ENCODE data around the gene CAPZB. TPM values are rescaled to one million over a fixed set of nuclear protein-coding genes. Genes with fewer than 3 reads are reported as not detected.

The CAPZB gene
- total RNA-seq, 3 donors from 2014 or later, result 112 to 114 (median 113) TPM

DNA sequence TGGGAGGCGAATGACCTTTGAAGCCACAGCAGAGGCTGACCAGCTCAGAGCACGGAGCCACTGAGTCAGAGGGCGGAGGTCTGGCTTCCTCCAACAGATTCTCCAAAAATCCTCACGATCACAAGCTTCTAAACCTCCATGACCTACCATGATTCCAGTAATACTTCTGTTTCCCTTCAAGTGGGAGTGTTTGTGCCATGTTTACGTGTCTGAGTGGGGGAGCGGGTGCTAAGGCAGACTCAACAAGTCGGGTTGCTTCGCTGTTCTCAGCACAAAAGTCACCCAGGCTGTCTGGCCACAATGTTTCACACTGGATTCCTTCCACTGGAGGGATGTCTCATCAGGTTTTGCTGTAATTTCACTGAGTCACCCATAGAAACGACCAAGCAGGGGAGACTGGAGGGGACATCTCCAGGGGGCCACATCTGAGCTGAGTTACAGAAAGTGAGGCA, 87.0 kb downstream of the CAPZB start:
- Histone ChIP-seq H3K4me1 (peaks cover 0 to 7% of the 10 kb centered on the region in 2 donors), H3K4me3 (no peak overlapping the region), H3K27ac (peak overlapping the region in 1 of 2 donors; percentile 14), H3K27me3 (no peaks in the 10 kb centered on the region), H3K9me3 (no peaks in the 10 kb centered on the region), H3K36me3 (no peaks in the 10 kb centered on the region)
- DNase-seq (ENCODE audit: low spot score in 2 of 2), result no peak
- TF ChIP-seq, protein P1, sequence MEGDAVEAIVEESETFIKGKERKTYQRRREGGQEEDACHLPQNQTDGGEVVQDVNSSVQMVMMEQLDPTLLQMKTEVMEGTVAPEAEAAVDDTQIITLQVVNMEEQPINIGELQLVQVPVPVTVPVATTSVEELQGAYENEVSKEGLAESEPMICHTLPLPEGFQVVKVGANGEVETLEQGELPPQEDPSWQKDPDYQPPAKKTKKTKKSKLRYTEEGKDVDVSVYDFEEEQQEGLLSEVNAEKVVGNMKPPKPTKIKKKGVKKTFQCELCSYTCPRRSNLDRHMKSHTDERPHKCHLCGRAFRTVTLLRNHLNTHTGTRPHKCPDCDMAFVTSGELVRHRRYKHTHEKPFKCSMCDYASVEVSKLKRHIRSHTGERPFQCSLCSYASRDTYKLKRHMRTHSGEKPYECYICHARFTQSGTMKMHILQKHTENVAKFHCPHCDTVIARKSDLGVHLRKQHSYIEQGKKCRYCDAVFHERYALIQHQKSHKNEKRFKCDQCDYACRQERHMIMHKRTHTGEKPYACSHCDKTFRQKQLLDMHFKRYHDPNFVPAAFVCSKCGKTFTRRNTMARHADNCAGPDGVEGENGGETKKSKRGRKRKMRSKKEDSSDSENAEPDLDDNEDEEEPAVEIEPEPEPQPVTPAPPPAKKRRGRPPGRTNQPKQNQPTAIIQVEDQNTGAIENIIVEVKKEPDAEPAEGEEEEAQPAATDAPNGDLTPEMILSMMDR (IDR thresholded peaks at IDR 0.05), result peak in 1 of 3 donors; percentile 15
- no peak for TF ChIP-seq POLR2A (IDR thresholded peaks at IDR 0.05)
- intact Hi-C loops (cut with DNase I; ENCODE audit: low total_unique reads), result loop anchor here (5.0 kb wide), 1 partner anchor 254 kb away; no protein-coding TSS in a partner anchor

DNA sequence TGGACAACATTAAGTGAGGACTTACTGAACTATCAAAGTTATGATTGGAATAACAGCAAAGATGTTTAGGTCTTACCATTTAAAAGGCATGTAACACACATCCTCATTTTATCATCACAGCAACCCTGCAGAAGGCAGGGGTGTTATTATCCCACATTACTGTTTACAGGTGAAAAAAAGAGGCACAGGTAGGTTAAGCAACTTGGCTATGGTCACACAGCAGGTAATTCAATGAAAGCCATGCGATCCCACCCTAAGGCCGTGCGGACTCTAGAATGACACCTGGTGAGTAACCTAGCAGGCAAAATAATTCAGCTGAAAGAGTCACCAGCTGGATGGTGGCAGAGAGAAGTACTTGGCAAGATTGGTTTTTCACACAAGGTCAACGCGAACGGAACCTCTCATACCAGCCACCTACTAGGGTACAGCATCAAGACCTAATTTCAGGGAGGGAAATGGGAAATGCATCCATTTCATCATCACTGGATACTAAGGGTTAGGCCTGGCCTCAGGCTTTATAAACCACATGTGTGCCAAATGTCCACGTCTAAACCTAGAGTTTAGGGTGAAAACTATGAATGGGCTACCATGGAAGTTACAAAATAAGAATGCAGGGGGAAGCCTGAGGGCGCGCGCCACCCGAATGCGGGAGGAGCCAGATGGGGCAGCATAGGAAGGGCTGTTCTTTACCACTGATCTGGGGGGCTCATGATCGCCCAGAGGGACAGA, 88.0 kb downstream of the CAPZB start:
- no peaks in the 10 kb centered on the region for H3K9me3 ChIP-seq
- H3K4me1 ChIP-seq, result peaks cover 0 to 7% of the 10 kb centered on the region in 2 donors
- intact Hi-C loops (cut with DNase I; ENCODE audit: low total_unique reads), result loop anchor here (5.0 kb wide), 1 partner anchor 255 kb away; no protein-coding TSS in a partner anchor
- no peak overlapping the region for H3K4me3 ChIP-seq
- H3K36me3 ChIP-seq, result no peaks in the 10 kb centered on the region
- DNase-seq (ENCODE audit: low spot score in 2 of 2), result no peak
- H3K27me3 ChIP-seq, result no peaks in the 10 kb centered on the region
- no peak overlapping the region for H3K27ac ChIP-seq
- TF ChIP-seq POLR2AphosphoS5 (IDR thresholded peaks at IDR 0.05), result no peak
- TF ChIP-seq POLR2A (IDR thresholded peaks at IDR 0.05), result no peak
- TF ChIP-seq, protein P1 (IDR thresholded peaks at IDR 0.05), result no peak

DNA sequence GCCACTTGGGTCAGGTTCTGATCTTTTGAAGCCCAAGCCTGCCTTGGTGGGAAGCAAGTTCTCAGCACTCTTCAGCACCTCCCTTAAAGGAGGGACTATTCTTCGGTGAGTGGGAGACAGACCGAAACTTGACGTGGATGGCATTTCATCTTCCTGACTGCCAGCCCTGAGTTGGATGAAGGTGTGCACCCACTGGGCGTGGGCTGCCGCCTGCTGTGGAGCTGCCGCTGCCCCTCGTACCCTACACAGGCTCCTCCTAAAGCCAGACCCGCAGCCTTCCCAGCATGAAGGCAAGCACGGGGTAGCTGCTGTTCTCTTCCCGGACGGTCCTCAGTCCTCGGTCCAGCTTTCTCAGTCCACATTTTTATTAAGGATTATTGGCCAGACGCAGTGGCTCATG, 89.1 kb downstream of the CAPZB start:
- Histone ChIP-seq H3K27ac (no peak overlapping the region), H3K27me3 (no peaks in the 10 kb centered on the region), H3K4me3 (peak overlapping the region in 1 of 3 donors; percentile 27), H3K4me1 (peaks cover 4 to 13% of the 10 kb centered on the region in 2 donors), H3K9me3 (no peaks in the 10 kb centered on the region), H3K36me3 (no peaks in the 10 kb centered on the region)
- intact Hi-C loops (cut with DNase I; ENCODE audit: low total_unique reads), result loop anchor here (5.0 kb wide), 1 partner anchor 256 kb away; no protein-coding TSS in a partner anchor
- TF ChIP-seq, protein P1 (IDR thresholded peaks at IDR 0.05), result no peak
- no peak for TF ChIP-seq POLR2AphosphoS5 (IDR thresholded peaks at IDR 0.05)
- no peak for DNase-seq (ENCODE audit: low spot score in 2 of 2)

DNA sequence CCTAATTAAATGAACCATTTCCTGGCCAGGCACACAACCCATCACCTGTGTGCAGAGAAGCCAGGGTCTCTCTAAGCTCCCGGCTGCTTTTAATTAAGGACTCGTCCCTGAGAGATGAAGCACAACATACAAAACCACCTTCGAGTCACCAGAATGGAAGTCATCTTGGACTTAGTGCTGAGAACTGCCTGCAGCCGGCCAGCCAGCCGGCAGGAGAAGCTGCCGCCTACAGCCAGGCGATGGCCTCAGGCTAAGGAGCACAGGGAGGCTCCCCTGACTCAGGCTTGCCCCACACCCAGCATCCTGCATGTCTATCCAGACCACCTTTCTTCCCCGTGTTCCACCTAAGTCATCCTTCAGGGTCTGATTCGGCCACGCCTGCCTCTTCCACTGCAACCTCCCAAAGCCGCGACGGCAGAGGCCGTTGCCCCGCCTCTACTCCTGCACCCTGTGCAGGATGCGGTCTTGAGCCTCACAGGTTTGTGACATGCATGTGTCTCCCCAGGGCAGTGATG, 89.6 kb downstream of the CAPZB start:
- no peaks in the 10 kb centered on the region for H3K36me3 ChIP-seq
- H3K4me3 ChIP-seq, result peak overlapping the region in 1 of 3 donors; percentile 27
- TF ChIP-seq POLR2AphosphoS5 (IDR thresholded peaks at IDR 0.05) (no peak), POLR2A (IDR thresholded peaks at IDR 0.05) (no peak)
- TF ChIP-seq, protein P1 (IDR thresholded peaks at IDR 0.05), result no peak
- no peak for DNase-seq (ENCODE audit: low spot score in 2 of 2)
- H3K4me1 ChIP-seq, result peaks cover 4 to 13% of the 10 kb centered on the region in 2 donors
- H3K27ac ChIP-seq, result peak overlapping the region in 1 of 2 donors; percentile 14
- no peaks in the 10 kb centered on the region for H3K27me3 ChIP-seq
- intact Hi-C loops (cut with DNase I; ENCODE audit: low total_unique reads), result loop anchor here (1.0 to 5.0 kb wide), 2 partner anchors 40 to 257 kb away; no protein-coding TSS in a partner anchor
- no peaks in the 10 kb centered on the region for H3K9me3 ChIP-seq

DNA sequence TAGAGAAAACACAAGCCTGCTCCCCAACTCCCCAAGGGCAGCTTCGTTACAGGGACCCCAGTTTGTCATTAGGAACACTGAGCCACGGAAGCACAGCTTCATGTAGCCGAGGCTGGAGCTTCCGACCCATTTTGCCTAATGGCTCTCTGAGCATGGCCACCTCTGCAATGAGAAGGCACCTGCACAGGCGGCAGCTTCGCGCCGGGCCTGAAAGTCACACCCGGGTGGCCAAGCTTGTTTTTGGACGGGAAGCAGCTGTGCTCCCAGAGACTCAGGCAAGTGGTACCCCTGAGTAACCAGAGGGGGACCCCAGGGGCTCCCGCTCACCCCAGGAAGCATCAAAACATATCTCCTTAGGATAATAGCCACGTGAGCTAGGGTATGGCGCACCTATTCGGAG, 92.3 kb downstream of the CAPZB start:
- Histone ChIP-seq H3K27ac (peak overlapping the region in 1 of 2 donors; percentile 50), H3K27me3 (no peaks in the 10 kb centered on the region), H3K4me1 (peaks cover 4 to 5% of the 10 kb centered on the region in 2 donors), H3K36me3 (no peaks in the 10 kb centered on the region), H3K9me3 (no peaks in the 10 kb centered on the region), H3K4me3 (no peak overlapping the region)
- TF ChIP-seq POLR2AphosphoS5 (IDR thresholded peaks at IDR 0.05), result no peak
- no peak for TF ChIP-seq POLR2A (IDR thresholded peaks at IDR 0.05)
- TF ChIP-seq, protein P1 (IDR thresholded peaks at IDR 0.05), result no peak
- intact Hi-C loops (cut with DNase I; ENCODE audit: low total_unique reads), result no loop called here
- no peak for DNase-seq (ENCODE audit: low spot score in 2 of 2)

Data from breast epithelium (tissue), 4 donors.